GM12878 (cell line): ENCODE results near the gene ALOXE3. TPM values are rescaled to one million over a fixed set of nuclear protein-coding genes. Genes with fewer than 3 reads are reported as not detected.
A peak's percentile ranks its signal among the peaks of the same experiment; 100 is the strongest.

Source experiments
- ATAC-seq: fragments of 200-7000 bp; cut with Tn5 transposase; 3 replicates; pipeline ENCODE4 v1.9.1; 2020; ENCODE audit warnings: mild to moderate bottlenecking, moderate library complexity
- BruUV-seq: library from RNA; stranded (reverse); fragments of 400-500 nt; replicated peaks from 2 replicates; lab custom pipeline; 2021; lab: Mats Ljungman, UMichigan
- CTCF ChIA-PET: fragments of 300-600 bp; sonication (Branson Sonifier 250); formaldehyde crosslinking; extraction: SDS; loops from one replicate; lab custom pipeline; 2021; ENCODE audit warnings: inconsistent platforms; lab: Yijun Ruan, JAX
- POLR2A ChIA-PET: fragments of 350-600 bp; formaldehyde crosslinking; extraction: SDS; loops from one replicate; lab custom pipeline; 2021; ENCODE audit warnings: inconsistent platforms; lab: Charles Lee
- RAD21 ChIA-PET: fragments of 300-600 bp; sonication (Branson Sonifier 250); formaldehyde crosslinking; loops from one replicate; lab custom pipeline; 2023; ENCODE audit warnings: antibody characterized with exemption; ENCODE audit not compliant: unreplicated experiment; lab: Charles Lee
- SMC1A ChIA-PET: fragments of 300-600 bp; sonication (Branson Sonifier 250); formaldehyde crosslinking; loops from one replicate; lab custom pipeline; 2023; ENCODE audit not compliant: unreplicated experiment, uncharacterized antibody; lab: Charles Lee
- DNase-seq: peaks from one replicate; pipeline ENCODE4 v3.0.0-alpha.2; 2011; ENCODE audit warnings: low read depth, low spot score
- FAIRE-seq: peaks from 3 replicates; lab custom pipeline; 2011; peaks lifted over from hg19 to GRCh38; lab: Jason Lieb, UNC
- H2AFZ ChIP-seq: 2 replicates; pipeline ENCODE4 v1.6.0; 2011; ENCODE audit warnings: low read depth, low read length, control low read depth; ENCODE audit not compliant: control insufficient read depth
- H3K27ac ChIP-seq: 2 replicates; pipeline ENCODE4 v1.5.1; 2011; ENCODE audit warnings: control low read depth; ENCODE audit not compliant: control insufficient read depth, insufficient read depth
- H3K27me3 ChIP-seq, 2 experiments: replicated peaks in 1 of 2; 2 replicates each; pipeline versions ENCODE4 v1.6.0 to v1.6.1; 2011; ENCODE audit warnings: low read length in 1 of 2; ENCODE audit not compliant: control insufficient read depth in 2 of 2, insufficient read depth in 2 of 2
- H3K36me3 ChIP-seq, 2 experiments: 2 replicates each; pipeline ENCODE4 v1.5.1; 2011; ENCODE audit warnings: low read length in 1 of 2; ENCODE audit not compliant: control insufficient read depth in 2 of 2, insufficient read depth in 2 of 2
- H3K4me1 ChIP-seq: 2 replicates; pipeline ENCODE4 v1.6.1; 2011; ENCODE audit warnings: mild to moderate bottlenecking, low read length, moderate library complexity, mixed read lengths; ENCODE audit not compliant: control insufficient read depth, insufficient read depth
- H3K4me2 ChIP-seq: 2 replicates; pipeline ENCODE4 v1.6.0; 2011; ENCODE audit warnings: control low read depth; ENCODE audit not compliant: control insufficient read depth, insufficient read depth
- H3K4me3 ChIP-seq: fragments of 200-600 bp; sonication (generic); 2 replicates; pipeline ENCODE4 v1.5.1; 2016
- H3K79me2 ChIP-seq: 2 replicates; pipeline ENCODE4 v1.6.0; 2011; ENCODE audit warnings: low read length; ENCODE audit not compliant: control insufficient read depth, insufficient read depth
- H3K9ac ChIP-seq: 2 replicates; pipeline ENCODE4 v1.8.0; 2011; ENCODE audit warnings: low read length, control low read depth, mixed read lengths; ENCODE audit not compliant: control insufficient read depth, insufficient read depth
- H3K9me3 ChIP-seq: replicated peaks from 3 replicates; pipeline ENCODE4 v1.5.1; 2011; ENCODE audit warnings: mild to moderate bottlenecking, low read length; ENCODE audit not compliant: control insufficient read depth, insufficient read depth
- H4K20me1 ChIP-seq: 2 replicates; pipeline ENCODE4 v1.6.0; 2011; ENCODE audit not compliant: control insufficient read depth, insufficient read depth
- BHLHE40 ChIP-seq, 2 experiments: fragments of 450-650 bp in 1 of 2; IDR thresholded peaks; 2 replicates each; pipeline ENCODE4 v1.6.1; 2011 to 2017; ENCODE audit warnings: low read depth in 2 of 2, borderline replicate concordance in 1 of 2, improper control_type of control experiment in 1 of 2, low read length in 1 of 2, mild to moderate bottlenecking in 1 of 2
- CBFB ChIP-seq: IDR thresholded peaks from 2 replicates; pipeline ENCODE4 v1.6.1; 2016; ENCODE audit warnings: antibody characterized with exemption, low read depth
- CTCF ChIP-seq, 3 experiments: IDR thresholded peaks in 2 of 3; conservative IDR thresholded peaks in 1 of 3; 2 replicates each; pipeline ENCODE4 v1.5.1; 2011; ENCODE audit warnings: low read depth in 3 of 3, low read length in 3 of 3, mild to moderate bottlenecking in 3 of 3, control low read depth in 2 of 3, moderate library complexity in 2 of 3, inconsistent platforms in 1 of 3, mixed read lengths in 1 of 3; ENCODE audit not compliant: control insufficient read depth in 2 of 3, insufficient read depth in 1 of 3; ENCODE audit errors: extremely low read depth in 1 of 3
- HSF1 ChIP-seq: fragments of 150-350 bp; IDR thresholded peaks from 2 replicates; pipeline ENCODE4 v1.6.1; 2014; ENCODE audit warnings: mild to moderate bottlenecking, low read depth, low read length
- IRF4 ChIP-seq: IDR thresholded peaks from 2 replicates; pipeline ENCODE4 v1.6.1; 2011; ENCODE audit warnings: low read depth, low read length
- MAX ChIP-seq: IDR thresholded peaks from 2 replicates; pipeline ENCODE4 v1.6.1; 2012; ENCODE audit warnings: low read depth, low read length, improper control_type of control experiment
- MXI1 ChIP-seq: fragments of 150-350 bp; IDR thresholded peaks from 2 replicates; pipeline ENCODE4 v1.6.1; 2011; ENCODE audit warnings: low read depth, mild to moderate bottlenecking, inconsistent platforms, low read length, improper control_type of control experiment
- RAD21 ChIP-seq: IDR thresholded peaks from 2 replicates; pipeline ENCODE4 v1.6.1; 2011; ENCODE audit warnings: mild to moderate bottlenecking, low read depth, low read length, moderate library complexity; ENCODE audit not compliant: insufficient read depth
- RUNX3 ChIP-seq: IDR thresholded peaks from 2 replicates; pipeline ENCODE4 v1.6.1; 2012; ENCODE audit warnings: low read length, inconsistent platforms
- SMARCA5 ChIP-seq: fragments of 450-650 bp; IDR thresholded peaks from 2 replicates; pipeline ENCODE4 v1.6.1; 2017; ENCODE audit warnings: mild to moderate bottlenecking
- SMC3 ChIP-seq: IDR thresholded peaks from 2 replicates; pipeline ENCODE4 v1.6.1; 2011; ENCODE audit warnings: low read length, improper control_type of control experiment, borderline replicate concordance
- SRF ChIP-seq, 2 experiments: IDR thresholded peaks; 2 replicates each; pipeline ENCODE4 v1.6.1; 2011; ENCODE audit warnings: low read depth in 2 of 2, low read length in 2 of 2, mild to moderate bottlenecking in 1 of 2, moderate library complexity in 1 of 2
- WRNIP1 ChIP-seq: IDR thresholded peaks from 2 replicates; pipeline ENCODE4 v1.6.1; 2011; ENCODE audit warnings: low read depth, low read length, improper control_type of control experiment, borderline replicate concordance
- ZBTB40 ChIP-seq: fragments of 450-650 bp; IDR thresholded peaks from 2 replicates; pipeline ENCODE4 v1.6.1; 2016; ENCODE audit warnings: mild to moderate bottlenecking, moderate library complexity, borderline replicate concordance
- ZNF24 ChIP-seq: fragments of 450-650 bp; IDR thresholded peaks from 2 replicates; pipeline ENCODE4 v1.6.1; 2017; ENCODE audit warnings: antibody characterized with exemption, mild to moderate bottlenecking
- WGBS: methylation state at CpG from one replicate; pipeline ENCODE4 v1.1.6; 2016; ENCODE audit warnings: low lambda C conversion rate; ENCODE audit not compliant: insufficient replicate concordance, insufficient coverage; ENCODE audit errors: missing lambda C conversion rate; 5-methylcytosine and 5-hydroxymethylcytosine counted together
- in situ Hi-C: fragments of 300-500 bp; cut with MboI; formaldehyde crosslinking; loops from 9 replicates; pipeline ENCODE4 v1.14.3; 2018; ENCODE audit warnings: mixed read lengths
- intact Hi-C: fragments of 100-400 bp; cut with micrococcal nuclease; formaldehyde crosslinking; loops from one replicate; pipeline ENCODE4 v1.14.2; 2022; ENCODE audit not compliant: unreplicated experiment
- polyA plus RNA-seq, 11 experiments: library from polyadenylated mRNA; depleted of rRNA in 4 of 11; unstranded in 6 of 11; stranded (reverse) in 5 of 11; fragments of >200 nt; fragmentation: Nextera tagmentation in 4 of 11; fragmentation: Illumina TruSeq in 1 of 11; extraction: Ambion mirVana in 4 of 11; extraction: Trizol in 1 of 11; gene quantifications; 1 replicate in 1 of 11; 2 replicates in 10 of 11; pipeline versions ENCODE4 v1.2.1 to v1.2.3, GENCODE V29; 2011 to 2016; ENCODE audit warnings: inconsistent platforms in 2 of 11, missing spikeins in 2 of 11, low read depth in 1 of 11
- total RNA-seq, 4 experiments: library from RNA; depleted of rRNA in 3 of 4; stranded (reverse); fragments of >200 nt in 3 of 4; fragmentation: Illumina TruSeq in 1 of 4; extraction: Trizol in 1 of 4; gene quantifications; 2 replicates each; pipeline versions ENCODE4 v1.2.1 to v1.2.3, GENCODE V29; 2013 to 2021

The ALOXE3 gene
- total and polyA plus RNA-seq, 10 of the 15 experiments (the other 5 are each of a cell fraction or from before 2014, with no cell fraction given): 0.04 TPM; not detected in 9

- no peak overlapping the region for H3K9ac ChIP-seq
- intact Hi-C loops: loop anchor here (1.0 to 5.0 kb wide), 5 partner anchors 40 to 315 kb away; partner anchors contain the start of gene NAA38
- TF ChIP-seq IRF4 (0 out of 2 replicates have a peak, but pooled peaks have one; percentile 17), WRNIP1 (no peak), MAX (peak; percentile 24; the same call in 1 of the 2 replicates), RAD21 (peak; percentile 80), ZBTB40 (no peak), SRF (IDR thresholded peaks at IDR 0.05; ENCODE audit: low read depth in 2 of 2, low read length in 2 of 2) (no peak), SMARCA5 (peak; percentile 27; the same call in 1 of the 2 replicates), CTCF (IDR thresholded peaks at IDR 0.05 in 2 of 3, conservative IDR thresholded peaks at IDR 0.05 in 1 of 3; ENCODE audit: control insufficient read depth in 2 of 3, extremely low read depth in 1 of 3, insufficient read depth in 1 of 3, low read depth in 3 of 3, low read length in 3 of 3) (peak; percentile 69 to 81 (median 74)), RUNX3 (peak; percentile 77), ZNF24 (peak; percentile 96), BHLHE40 (IDR thresholded peaks at IDR 0.05; ENCODE audit: borderline replicate concordance in 1 of 2, low read depth in 2 of 2, low read length in 1 of 2) (no peak), MXI1 (no peak), SMC3 (peak; percentile 63; the same call in 1 of the 2 replicates), CBFB (no peak), HSF1 (no peak)
These were observed 60.6 kb downstream of the ALOXE3 start for GRCh38 chr17:8057691-8058114.

More at GRCh38 chr17:8057691-8058114, 60.6 kb downstream of the ALOXE3 start:
- no peaks in the 10 kb centered on the region for H4K20me1 ChIP-seq
- in situ Hi-C loops: no loop called here
- RAD21 ChIA-PET: interaction anchor here (0.8 to 4.1 kb wide), 17 partner anchors 16 to 314 kb away, joined by 3 to 21 read pairs (median 6); partner anchors contain the start of genes AURKB and RNF227
- H3K79me2 ChIP-seq: no peaks in the 10 kb centered on the region
- BruUV-seq: no TSS peak
- H3K27ac ChIP-seq: no peak overlapping the region
- no peaks in the 10 kb centered on the region for H3K36me3 ChIP-seq
- DNase-seq (peak; percentile 45), FAIRE-seq (peak; percentile 99), ATAC-seq (peak; percentile 78)
- CTCF ChIA-PET: interaction anchor here (0.6 to 8.3 kb wide), 44 partner anchors 11 to 370 kb away, joined by 3 to 159 read pairs (median 6); partner anchors contain the start of genes ALOX12B, ALOX15B, ALOXE3 and CNTROB
- no peaks in the 10 kb centered on the region for H3K9me3 ChIP-seq
- H3K4me1 ChIP-seq: peaks cover 14% of the 10 kb centered on the region
- SMC1A ChIA-PET: interaction anchor here (0.6 to 4.0 kb wide), 19 partner anchors 11 to 314 kb away, joined by 3 to 31 read pairs (median 5); partner anchors contain the start of genes ALOX15B, ALOXE3, CNTROB and GUCY2D
- H3K4me2 ChIP-seq: no peak overlapping the region
- peaks cover 0 to 4% of the 10 kb centered on the region in 2 experiments; a peak in 1 of 4 replicates for H3K27me3 ChIP-seq
- 21% methylated on average over 14 of the region's 14 CpGs for WGBS
- no peak overlapping the region for H3K4me3 ChIP-seq
- H2AFZ ChIP-seq: no peak overlapping the region
- POLR2A ChIA-PET: interaction anchor here (1.3 kb wide), 1 partner anchor 99 kb away, joined by 4 read pairs; no protein-coding TSS in a partner anchor
